Coronary artery (tissue), 2 donors: ENCODE results near the gene TIPIN.
A peak's percentile ranks its signal among the peaks of the same experiment; 100 is the strongest.

Source experiments
- DNase-seq: peaks from one replicate; pipeline ENCODE4 v3.0.0-alpha.2; 2017; ENCODE audit warnings: low spot score
- H3K27ac ChIP-seq, 2 donors: fragments of 200-600 bp; sonication (generic); one replicate each; pipeline ENCODE4 v1.5.1; 2016 to 2019
- H3K4me3 ChIP-seq: fragments of 200-600 bp; sonication (generic); 2 replicates; pipeline ENCODE4 v1.5.1; 2016; ENCODE audit warnings: mild to moderate bottlenecking, moderate library complexity
- TF ChIP-seq, protein P1 (sequence below): fragments of 200-600 bp; sonication (generic); IDR thresholded peaks from one replicate; pipeline ENCODE4 v1.5.1; 2019; ENCODE audit warnings: antibody characterized with exemption

The TIPIN gene

DNA sequence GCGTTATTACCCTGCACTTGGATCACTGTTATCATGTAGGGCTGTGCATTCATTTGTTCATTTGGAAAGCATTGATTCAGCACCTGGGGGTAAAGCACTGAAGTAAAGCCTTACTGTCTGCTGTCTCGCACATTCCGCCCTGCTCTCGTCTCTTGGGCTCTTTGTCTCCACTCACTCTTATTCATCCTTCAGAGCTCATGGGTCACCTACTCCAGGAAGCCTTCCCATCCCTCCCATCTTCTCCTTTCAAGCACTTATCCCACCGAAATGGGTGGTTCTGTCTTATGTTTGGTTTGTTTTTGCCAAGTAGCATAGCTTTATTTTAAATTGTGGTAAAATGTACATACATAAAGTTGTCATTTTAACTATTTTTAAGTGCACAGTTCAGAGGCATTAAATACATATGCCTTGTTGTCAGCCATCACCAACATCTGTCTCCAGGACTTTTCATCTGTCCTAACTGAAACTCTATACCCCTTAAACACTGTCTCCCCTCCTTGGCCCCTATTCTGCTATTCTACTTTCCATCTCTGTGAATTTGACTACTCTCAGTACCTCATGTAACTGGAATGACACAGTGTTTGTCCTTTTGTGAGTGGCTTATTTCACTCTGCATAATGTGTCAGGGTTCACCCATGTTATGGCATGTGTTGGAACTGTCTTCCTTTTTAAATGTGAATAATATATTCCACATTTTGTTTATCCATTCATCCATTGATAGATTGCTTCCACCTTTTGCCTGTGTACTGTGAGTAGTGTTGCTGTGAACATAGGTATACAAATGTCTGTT is 53.8 kb downstream of the TIPIN start:
- Histone ChIP-seq H3K4me3 (no peak overlapping the region), H3K27ac (no peak overlapping the region)
- DNase-seq, result no peak
- TF ChIP-seq, protein P1, sequence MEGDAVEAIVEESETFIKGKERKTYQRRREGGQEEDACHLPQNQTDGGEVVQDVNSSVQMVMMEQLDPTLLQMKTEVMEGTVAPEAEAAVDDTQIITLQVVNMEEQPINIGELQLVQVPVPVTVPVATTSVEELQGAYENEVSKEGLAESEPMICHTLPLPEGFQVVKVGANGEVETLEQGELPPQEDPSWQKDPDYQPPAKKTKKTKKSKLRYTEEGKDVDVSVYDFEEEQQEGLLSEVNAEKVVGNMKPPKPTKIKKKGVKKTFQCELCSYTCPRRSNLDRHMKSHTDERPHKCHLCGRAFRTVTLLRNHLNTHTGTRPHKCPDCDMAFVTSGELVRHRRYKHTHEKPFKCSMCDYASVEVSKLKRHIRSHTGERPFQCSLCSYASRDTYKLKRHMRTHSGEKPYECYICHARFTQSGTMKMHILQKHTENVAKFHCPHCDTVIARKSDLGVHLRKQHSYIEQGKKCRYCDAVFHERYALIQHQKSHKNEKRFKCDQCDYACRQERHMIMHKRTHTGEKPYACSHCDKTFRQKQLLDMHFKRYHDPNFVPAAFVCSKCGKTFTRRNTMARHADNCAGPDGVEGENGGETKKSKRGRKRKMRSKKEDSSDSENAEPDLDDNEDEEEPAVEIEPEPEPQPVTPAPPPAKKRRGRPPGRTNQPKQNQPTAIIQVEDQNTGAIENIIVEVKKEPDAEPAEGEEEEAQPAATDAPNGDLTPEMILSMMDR, result no peak

DNA sequence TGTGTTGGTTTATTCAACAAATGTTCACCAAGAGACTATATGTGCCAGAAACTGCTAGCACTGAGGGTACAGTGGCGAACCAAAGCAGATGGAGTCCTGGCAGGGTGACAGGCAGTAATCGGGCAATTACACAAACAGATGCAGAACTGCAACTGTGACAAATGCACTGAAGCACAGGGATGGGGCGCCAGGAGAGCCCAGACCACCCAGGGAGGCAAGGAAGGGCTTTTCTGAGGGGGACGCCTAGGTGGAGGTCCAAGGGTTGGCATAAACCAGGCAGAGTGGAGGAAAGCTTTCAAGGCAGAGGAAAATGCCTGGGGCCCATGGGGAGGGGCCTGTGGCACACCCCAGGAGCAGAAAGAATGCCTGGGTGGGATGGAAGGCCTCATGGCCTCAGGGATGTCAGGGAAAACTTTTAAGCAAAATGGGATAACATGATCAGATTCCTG is 57.7 kb downstream of the TIPIN start:
- H3K27ac ChIP-seq, result no peak overlapping the region
- no peak for DNase-seq
- TF ChIP-seq, protein P1, result no peak
- no peak overlapping the region for H3K4me3 ChIP-seq

DNA sequence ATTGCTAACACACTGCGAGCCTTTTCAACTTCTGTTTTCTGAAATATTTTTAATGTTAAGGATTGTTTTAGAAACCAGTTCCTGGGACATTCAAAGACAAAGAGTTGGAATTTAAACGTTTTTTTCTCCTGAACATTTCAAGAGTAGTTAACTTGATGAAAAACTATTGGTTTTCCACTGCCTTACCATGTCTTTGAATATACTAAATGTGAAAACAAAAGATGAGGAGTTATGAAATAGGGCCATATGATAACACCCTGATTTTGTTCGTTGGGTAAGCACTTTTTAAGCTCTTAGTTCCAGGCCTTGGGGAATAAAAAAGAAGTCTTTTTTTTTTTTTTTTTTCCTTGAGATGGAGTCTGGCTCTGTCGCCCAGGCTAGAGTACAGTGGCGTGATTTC is 60.3 kb downstream of the TIPIN start:
- no peak for DNase-seq
- Histone ChIP-seq H3K4me3 (no peak overlapping the region), H3K27ac (no peak overlapping the region)
- TF ChIP-seq, protein P1, result no peak

DNA sequence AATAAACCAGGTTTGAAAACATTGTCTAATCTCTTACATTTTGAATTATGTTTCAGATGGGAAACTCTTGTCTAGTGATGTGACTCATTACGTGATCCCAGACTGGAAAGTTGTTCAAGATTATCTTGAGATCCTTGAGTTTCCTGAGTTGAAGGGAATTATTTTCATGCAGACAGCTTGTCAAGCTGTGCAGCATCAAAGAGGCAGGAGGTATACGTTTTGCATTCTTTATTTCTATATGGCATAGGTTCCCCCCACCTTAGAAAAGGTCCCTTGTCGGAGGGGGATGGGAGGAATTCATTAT is 61.6 kb downstream of the TIPIN start:
- TF ChIP-seq, protein P1, result no peak
- peak overlapping the region; percentile 96 for H3K4me3 ChIP-seq
- peak overlapping the region; percentile 53 to 93 for H3K27ac ChIP-seq
- DNase-seq, result no peak

DNA sequence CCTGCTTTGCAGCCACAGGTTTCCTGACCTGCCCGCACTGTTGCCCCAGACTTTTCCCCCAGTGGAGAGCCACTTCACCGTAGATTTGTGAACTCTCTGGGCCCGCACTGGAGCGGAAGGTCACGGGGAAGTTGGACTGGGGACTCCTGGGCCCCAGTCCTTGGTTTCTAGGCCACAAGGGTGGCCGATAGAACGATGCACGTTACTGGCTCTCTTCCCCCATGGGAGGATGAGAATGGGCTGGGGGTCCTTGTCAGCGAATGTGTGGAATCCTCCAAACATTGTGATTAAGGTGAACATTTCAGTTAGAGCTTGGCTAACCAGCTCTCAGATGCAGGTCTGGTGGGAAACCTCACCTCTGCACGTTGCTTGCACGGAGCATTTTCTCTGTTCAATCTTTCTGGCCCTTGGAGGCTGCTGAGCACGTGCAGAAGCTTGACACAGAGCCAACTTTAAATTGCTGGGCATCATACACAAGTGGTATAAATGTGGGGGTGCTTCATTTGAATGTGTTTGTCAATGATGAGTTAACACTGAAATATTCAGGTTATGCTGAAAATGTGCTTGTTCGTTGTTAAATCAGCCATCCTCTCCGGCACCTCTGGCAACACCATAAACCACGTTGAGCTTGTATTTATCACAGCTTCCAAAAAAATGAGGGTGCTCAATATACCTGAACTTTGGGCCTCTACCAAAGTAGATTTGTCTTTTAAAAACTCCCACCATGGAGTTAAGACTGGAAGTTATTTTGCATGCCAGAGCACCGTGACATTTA is 62.1 kb downstream of the TIPIN start:
- peak overlapping the region; percentile 96 for H3K4me3 ChIP-seq
- TF ChIP-seq, protein P1, result no peak
- no peak for DNase-seq
- H3K27ac ChIP-seq, result peak overlapping the region; percentile 53 to 93

DNA sequence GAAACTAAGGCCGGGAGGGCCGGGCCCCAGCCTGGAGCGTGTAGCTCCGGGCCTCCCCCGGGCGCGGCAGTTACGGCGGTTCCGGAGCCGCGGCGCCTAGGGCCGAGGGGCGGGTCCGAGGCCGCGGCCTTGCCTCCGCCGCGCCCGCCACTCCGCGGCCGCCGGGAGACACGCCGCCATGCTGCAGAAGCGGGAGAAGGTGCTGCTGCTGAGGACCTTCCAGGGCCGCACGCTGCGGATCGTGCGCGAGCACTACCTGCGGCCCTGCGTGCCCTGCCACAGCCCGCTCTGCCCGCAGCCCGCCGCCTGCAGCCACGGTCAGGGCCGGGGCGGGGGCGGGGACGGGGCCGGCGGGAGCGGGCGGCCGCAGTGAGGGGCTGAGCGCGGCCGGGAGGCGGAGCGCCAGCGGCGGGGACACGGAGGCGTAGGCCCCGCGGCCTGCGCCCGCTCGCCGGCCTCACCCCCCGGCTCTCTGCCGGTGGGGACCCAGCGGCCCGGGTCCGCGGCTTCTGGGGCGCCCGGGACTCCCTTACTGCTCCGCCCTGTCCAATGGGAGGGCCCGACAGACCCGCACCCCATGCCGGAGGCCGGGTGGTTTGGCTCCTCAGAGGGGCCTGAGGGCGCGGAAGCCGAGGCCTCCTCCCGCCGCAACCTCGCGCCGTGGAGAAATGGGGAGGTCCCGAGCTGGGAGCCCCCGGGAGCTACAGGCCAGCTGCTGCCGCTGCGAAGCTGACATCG is 62.9 kb downstream of the TIPIN start, which contains the start of gene DIS3L:
Gene DIS3L, plus strand, starts transcription at position 150 of the 738 bp plus-strand sequence. Its CDS starts 29 bp downstream, at position 179.
- TF ChIP-seq, protein P1, result no peak
- Histone ChIP-seq H3K4me3 (peak within 1 kb of the TSS; percentile 96), H3K27ac (peak within 1 kb of the TSS; percentile 53 to 93)
- peak; percentile 75 for DNase-seq
